NOMO-1 treated with DMSO at 0.1 percent for 48 hours (cell line): ENCODE data around the gene PTGES.
A peak's percentile ranks its signal among the peaks of the same experiment; 100 is the strongest.

Experiments
- DNase-seq: peaks from one replicate; lab custom pipeline; 2025; ENCODE audit not compliant: unreplicated experiment; lab: John Stamatoyannopoulos, UW

PTGES gene

DNA sequence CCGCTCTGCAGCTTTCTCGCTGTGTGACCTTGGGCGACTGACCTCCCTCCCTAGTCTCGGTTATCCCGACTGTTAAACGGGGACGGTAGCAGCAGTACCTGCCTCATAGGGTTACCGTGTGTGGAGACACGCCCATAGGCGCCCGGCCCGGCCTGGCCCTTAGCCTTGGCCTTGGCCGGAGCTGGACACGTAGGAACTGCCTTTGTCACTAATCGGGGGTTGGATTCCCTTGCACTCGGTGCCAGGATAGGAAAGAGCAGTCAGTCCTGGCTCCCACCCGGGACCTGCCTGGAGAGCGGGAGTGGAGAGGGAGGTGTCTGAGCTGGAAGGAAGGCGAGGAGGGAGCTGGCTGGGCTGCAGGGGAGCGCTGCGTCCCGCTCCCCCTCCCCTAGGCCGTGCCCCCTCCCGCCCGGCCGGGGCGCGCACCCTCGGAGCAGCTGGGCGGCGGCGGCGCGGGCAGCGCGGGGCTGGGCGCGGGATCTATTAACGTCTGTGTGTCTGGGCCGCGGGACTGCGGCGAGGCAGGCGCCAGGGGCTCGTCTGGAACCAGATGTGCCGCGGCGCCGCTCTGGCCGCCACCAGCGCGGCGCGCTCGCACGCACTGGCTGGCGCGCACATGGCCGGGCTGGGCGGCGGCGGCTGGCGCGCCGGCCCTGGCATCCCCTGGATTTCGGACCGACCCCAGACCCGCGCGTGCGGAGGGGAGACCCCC is 55.7 kb downstream of the PTGES start:
- DNase-seq, result peak; percentile 18

DNA sequence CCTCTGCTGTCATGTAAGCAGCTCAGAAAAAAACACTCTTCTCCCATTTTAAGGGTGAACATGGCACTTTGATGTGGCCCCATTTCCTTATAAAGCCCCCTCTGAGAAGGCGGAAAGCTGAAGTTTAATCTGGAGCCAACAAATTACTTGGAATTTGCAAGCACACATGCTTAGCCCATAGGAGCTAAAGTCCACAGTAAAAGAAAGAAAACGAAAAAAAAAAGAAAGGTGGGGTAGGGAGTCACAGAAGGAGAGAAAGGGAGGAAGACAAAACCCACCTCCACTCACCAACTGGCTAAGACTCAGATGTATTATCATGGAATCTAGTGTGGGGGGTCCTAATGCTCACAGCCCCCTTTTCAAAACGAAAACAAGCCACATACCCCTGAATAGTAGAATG is 57.0 kb downstream of the PTGES start:
- DNase-seq, result no peak

DNA sequence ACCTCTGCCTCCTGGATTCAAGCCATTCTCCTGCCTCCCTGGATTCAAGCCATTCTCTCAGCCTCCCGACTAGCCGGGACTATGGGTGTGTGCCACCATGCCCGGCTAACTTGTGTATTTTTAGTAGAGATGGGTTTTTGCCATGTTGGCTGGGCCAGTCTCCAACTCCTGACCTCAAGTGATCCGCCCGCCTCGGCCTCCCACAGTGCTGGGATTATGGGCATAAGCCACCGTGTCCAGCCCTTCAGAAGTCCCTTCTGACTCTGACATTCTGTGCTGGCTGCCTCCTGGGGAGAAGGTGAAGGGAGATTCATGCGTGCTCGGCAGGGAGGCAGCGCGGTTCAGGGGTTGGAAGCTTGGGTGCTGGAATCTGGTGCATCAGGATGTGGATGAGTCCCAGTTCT is 58.6 kb downstream of the PTGES start:
- no peak for DNase-seq

DNA sequence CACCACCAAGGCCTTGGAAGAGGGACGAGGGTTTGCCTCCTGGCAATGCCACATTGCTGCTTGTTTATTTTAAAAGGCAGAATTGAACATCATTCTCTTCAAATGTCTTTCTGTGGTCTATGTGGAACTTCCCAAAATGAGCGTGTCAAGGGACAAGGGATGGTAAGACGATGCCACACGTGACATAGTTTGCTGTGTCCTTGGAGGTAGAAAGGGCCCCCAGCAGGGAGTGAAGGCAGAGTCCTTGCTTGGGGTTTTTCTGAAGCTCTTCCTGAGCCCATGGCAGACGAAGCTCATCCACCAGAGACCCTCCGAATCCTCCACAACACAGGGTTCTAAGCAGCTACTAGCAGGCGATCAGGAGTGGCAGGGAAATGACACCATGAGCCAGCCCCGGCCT is 59.1 kb downstream of the PTGES start:
- no peak for DNase-seq

- no peak for DNase-seq
These were observed 60.3 kb downstream of the PTGES start for GRCh38 chr9:129692534-129692933.
